H1 (cell line): ENCODE data around the gene ADARB2.

ENCODE experiments used
- CTCF ChIP-seq, 3 experiments: IDR thresholded peaks; 1 replicate in 2 of 3; 2 replicates in 1 of 3; pipeline versions ENCODE4 v1.5.1 to v1.6.1; 2011; ENCODE audit warnings: low read length in 3 of 3, mild to moderate bottlenecking in 3 of 3, inconsistent platforms in 2 of 3, low read depth in 1 of 3, moderate library complexity in 1 of 3; ENCODE audit not compliant: insufficient read depth in 1 of 3; ENCODE audit errors: control extremely low read depth in 1 of 3
- EP300 ChIP-seq, 2 experiments: IDR thresholded peaks; 1 replicate in 1 of 2; 2 replicates in 1 of 2; pipeline ENCODE4 v1.6.1; 2011 to 2012; ENCODE audit warnings: low read depth in 2 of 2, low read length in 2 of 2, mild to moderate bottlenecking in 2 of 2, borderline replicate concordance in 1 of 2, inconsistent platforms in 1 of 2, moderate library complexity in 1 of 2
- GABPA ChIP-seq: IDR thresholded peaks from 2 replicates; pipeline ENCODE4 v1.6.1; 2011; ENCODE audit warnings: mild to moderate bottlenecking, low read length, moderate library complexity, borderline replicate concordance; ENCODE audit not compliant: insufficient read depth
- GTF2F1 ChIP-seq: IDR thresholded peaks from 2 replicates; pipeline ENCODE4 v1.6.1; 2012; ENCODE audit warnings: low read depth, low read length, improper control_type of control experiment, borderline replicate concordance
- JUND ChIP-seq: IDR thresholded peaks from 2 replicates; pipeline ENCODE4 v1.6.1; 2011; ENCODE audit warnings: mild to moderate bottlenecking, improper control_type of control experiment, low read length
- RNF2 ChIP-seq: fragments of 200-900, 300-1000 bp; sonication (generic); IDR thresholded peaks from 2 replicates; pipeline ENCODE4 v1.7.1; 2016; ENCODE audit warnings: borderline replicate concordance, low read depth, mild to moderate bottlenecking, antibody characterized with exemption, low read length; ENCODE audit not compliant: poor library complexity, severe bottlenecking; ENCODE audit errors: missing control alignments

GRCh38 chr10:1672001-1672781 lies 65.1 kb downstream of the ADARB2 start:
- TF ChIP-seq JUND, result no peak
- no peak for TF ChIP-seq CTCF (IDR thresholded peaks at IDR 0.05; ENCODE audit: control extremely low read depth in 1 of 3, insufficient read depth in 1 of 3, low read depth in 1 of 3, low read length in 3 of 3)
- no peak for TF ChIP-seq EP300 (IDR thresholded peaks at IDR 0.05; ENCODE audit: borderline replicate concordance in 1 of 2, low read depth in 2 of 2, low read length in 2 of 2)
- no peak for TF ChIP-seq GTF2F1
- TF ChIP-seq RNF2, result no peak
- no peak for TF ChIP-seq GABPA
